ENCODE measurements around the gene IGFBP4. TPM values are rescaled to one million over a fixed set of nuclear protein-coding genes. Genes with fewer than 3 reads are reported as not detected.

The IGFBP4 gene
- total and polyA plus RNA-seq, 3 donors from 2014 or later, result 67.9 to 317 (median 76.7) TPM

DNA sequence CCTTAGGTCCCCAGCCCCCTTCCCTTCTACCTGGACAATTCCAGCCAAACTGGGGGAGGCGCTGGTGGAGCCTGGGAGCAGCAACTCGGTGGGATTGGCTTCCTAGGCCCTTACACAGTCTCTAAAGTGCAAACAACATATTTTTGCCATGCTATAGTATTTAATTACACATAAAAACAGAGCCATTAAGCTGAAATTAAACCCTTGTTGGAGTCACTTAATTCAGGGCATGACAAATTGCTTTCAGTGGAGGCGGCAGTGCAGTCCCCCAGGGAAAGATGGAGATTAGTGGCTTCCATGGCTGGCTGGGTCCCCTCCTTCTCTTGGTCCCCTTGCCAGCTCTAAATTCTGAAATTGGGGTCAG is 17.3 kb downstream of the IGFBP4 start:
- 67 to 74% methylated on average over 3 of the region's 3 CpGs for WGBS, 2 donors
- TF ChIP-seq CTCF (IDR thresholded peaks at IDR 0.05) (no peak), POLR2A (IDR thresholded peaks at IDR 0.05) (no peak)
- Histone ChIP-seq H3K27me3 (no peaks in the 10 kb centered on the region), H3K4me3 (no peak overlapping the region), H3K36me3 (ENCODE audit: low read depth, missing control alignments) (no peaks in the 10 kb centered on the region), H3K27ac (no peak overlapping the region), H3K4me1 (peaks cover 47% of the 10 kb centered on the region), H3K9me3 (no peaks in the 10 kb centered on the region)
- intact Hi-C loops (cut with DNase I; ENCODE audit: low total_unique reads), result no loop called here
- no peak for DNase-seq

DNA sequence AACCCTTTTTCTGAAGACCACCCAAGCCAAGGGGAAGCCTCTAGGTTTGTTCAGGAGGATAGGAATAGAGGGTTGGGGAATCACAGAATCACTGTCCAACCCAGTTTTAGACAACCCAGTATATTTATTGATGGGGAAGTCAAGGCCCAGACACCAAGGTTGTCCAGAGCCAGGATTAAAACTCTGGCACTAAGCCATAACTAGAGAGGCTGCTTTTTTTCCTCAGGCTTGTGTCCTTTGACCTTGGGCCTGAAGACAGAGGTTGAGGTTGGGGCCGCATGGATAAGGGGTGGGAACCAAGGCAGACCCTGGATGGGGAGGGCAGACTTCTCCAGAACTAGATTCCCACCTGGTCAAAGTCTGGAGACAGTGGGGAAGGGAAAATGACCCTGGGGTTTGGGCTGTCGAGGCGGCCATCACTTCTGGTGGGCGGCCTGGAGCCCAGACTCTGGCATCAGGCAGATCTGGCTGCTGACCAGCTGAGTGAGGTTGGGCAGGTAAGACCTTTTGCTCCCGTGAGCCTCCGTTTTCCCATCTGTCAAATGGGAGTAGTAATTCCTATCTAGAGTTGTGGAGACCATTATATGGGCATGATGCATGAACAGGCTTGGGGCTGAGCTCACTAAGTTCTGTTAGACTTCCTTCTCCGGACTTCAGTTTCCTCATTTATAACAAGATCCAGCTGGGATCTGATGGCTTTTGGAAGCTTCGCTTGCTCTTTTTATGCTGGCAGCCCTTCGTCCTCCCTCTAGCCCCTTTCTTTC is 17.9 kb downstream of the IGFBP4 start:
- H3K4me3 ChIP-seq, result no peak overlapping the region
- no peak for TF ChIP-seq CTCF (IDR thresholded peaks at IDR 0.05)
- no peak for TF ChIP-seq POLR2A (IDR thresholded peaks at IDR 0.05)
- H3K27ac ChIP-seq, result peak overlapping the region; percentile 44 to 65
- intact Hi-C loops (cut with DNase I; ENCODE audit: low total_unique reads), result no loop called here
- WGBS, 2 donors, result 57 to 65% methylated on average over 9 of the region's 9 CpGs
- H3K4me1 ChIP-seq, result peaks cover 47% of the 10 kb centered on the region
- no peak for DNase-seq
- H3K9me3 ChIP-seq, result no peaks in the 10 kb centered on the region
- H3K36me3 ChIP-seq (ENCODE audit: low read depth, missing control alignments), result no peaks in the 10 kb centered on the region
- no peaks in the 10 kb centered on the region for H3K27me3 ChIP-seq

- H3K36me3 ChIP-seq (ENCODE audit: low read depth, missing control alignments), result no peaks in the 10 kb centered on the region
- H3K4me3 ChIP-seq, result no peak overlapping the region
- H3K9me3 ChIP-seq, result no peaks in the 10 kb centered on the region
- H3K4me1 ChIP-seq, result peaks cover 45% of the 10 kb centered on the region
- 53 to 78% methylated on average over 9 to 12 of the region's 12 CpGs for WGBS, 2 donors
- TF ChIP-seq CTCF (IDR thresholded peaks at IDR 0.05) (no peak), POLR2A (IDR thresholded peaks at IDR 0.05) (no peak)
- H3K27me3 ChIP-seq, result no peaks in the 10 kb centered on the region
- intact Hi-C loops (cut with DNase I; ENCODE audit: low total_unique reads), result no loop called here
- DNase-seq, result no peak
- H3K27ac ChIP-seq, result peak overlapping the region; percentile 44 to 65
Measured at GRCh38 chr17:40461732-40462342, 18.6 kb downstream of the IGFBP4 start.

DNA sequence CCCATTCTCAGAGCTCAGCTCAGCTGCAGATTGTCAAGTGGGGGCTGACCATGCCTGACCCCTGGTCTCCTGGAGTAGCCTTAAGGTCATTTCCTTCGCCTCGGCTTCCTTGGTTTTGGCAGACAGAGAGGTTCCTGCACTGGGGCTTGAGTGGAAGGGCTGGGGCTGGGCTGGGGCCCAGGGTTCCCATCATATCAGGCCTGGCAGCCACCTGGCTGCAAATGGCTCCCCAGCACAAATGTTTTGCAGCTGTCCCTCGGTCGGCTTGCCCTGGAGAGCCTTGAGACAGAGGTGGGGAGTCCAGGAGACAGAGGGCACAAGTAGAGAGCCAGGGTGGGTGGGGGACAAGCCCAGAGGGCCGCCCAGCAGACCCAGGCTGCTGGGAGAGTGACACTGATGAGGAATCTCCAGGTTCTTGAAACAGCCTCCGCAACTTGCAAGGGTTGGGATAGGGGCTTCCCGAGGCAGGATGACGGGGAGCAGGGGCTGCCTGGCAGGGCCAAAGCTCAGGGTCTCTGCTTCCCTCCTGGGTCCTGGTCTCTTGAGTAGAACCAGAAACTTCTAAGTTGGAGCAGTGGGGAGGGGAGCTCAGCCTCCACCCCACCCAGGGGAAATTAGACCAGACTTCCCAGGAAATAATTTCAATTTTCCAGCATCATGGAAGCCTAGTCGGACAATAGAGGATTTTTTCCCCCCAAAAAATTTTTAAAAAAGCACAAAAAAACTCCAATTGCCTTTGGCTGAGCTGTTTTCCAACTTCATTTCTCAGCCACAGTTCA is 19.3 kb downstream of the IGFBP4 start:
- Histone ChIP-seq H3K4me1 (peaks cover 39% of the 10 kb centered on the region), H3K27ac (peak overlapping the region in 1 of 2 donors; percentile 65), H3K36me3 (ENCODE audit: low read depth, missing control alignments) (no peaks in the 10 kb centered on the region), H3K4me3 (no peak overlapping the region), H3K9me3 (no peaks in the 10 kb centered on the region), H3K27me3 (no peaks in the 10 kb centered on the region)
- 50 to 54% methylated on average over 7 to 9 of the region's 9 CpGs for WGBS, 2 donors
- TF ChIP-seq POLR2A (IDR thresholded peaks at IDR 0.05) (no peak), CTCF (IDR thresholded peaks at IDR 0.05) (no peak)
- intact Hi-C loops (cut with DNase I; ENCODE audit: low total_unique reads), result no loop called here
- DNase-seq, result no peak

Measured in testis (tissue), 3 donors.